GM12873 (cell line): ENCODE measurements around the gene INPP5A.

Experiments
- TF ChIP-seq, protein P1 (sequence below): IDR thresholded peaks from 2 replicates; pipeline ENCODE4 v1.5.1; 2012; ENCODE audit warnings: low read depth, mild to moderate bottlenecking, moderate library complexity, low read length, control low read depth; ENCODE audit not compliant: insufficient read depth; ENCODE audit errors: missing control alignments

The INPP5A gene

DNA sequence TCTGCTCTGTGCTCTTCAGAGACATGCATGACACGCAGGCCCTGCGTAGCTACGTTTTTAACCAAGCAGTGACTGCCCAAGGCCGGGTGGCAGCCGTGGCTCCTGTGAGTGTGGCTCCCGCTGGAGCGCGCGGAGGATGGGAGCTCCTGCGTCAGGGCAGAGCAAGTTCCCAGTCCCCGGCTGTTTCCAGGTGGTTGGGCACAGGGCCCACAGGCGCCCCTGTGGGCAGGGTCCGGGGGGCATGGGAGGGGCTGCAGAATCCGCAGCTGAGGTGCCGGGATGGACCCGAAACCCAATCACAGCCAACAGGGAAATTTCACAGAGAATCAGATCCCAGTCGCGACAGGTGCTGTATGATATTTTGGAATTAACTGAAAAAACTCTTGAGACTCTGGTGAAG is 238.6 kb downstream of the INPP5A start:
- TF ChIP-seq, protein P1, sequence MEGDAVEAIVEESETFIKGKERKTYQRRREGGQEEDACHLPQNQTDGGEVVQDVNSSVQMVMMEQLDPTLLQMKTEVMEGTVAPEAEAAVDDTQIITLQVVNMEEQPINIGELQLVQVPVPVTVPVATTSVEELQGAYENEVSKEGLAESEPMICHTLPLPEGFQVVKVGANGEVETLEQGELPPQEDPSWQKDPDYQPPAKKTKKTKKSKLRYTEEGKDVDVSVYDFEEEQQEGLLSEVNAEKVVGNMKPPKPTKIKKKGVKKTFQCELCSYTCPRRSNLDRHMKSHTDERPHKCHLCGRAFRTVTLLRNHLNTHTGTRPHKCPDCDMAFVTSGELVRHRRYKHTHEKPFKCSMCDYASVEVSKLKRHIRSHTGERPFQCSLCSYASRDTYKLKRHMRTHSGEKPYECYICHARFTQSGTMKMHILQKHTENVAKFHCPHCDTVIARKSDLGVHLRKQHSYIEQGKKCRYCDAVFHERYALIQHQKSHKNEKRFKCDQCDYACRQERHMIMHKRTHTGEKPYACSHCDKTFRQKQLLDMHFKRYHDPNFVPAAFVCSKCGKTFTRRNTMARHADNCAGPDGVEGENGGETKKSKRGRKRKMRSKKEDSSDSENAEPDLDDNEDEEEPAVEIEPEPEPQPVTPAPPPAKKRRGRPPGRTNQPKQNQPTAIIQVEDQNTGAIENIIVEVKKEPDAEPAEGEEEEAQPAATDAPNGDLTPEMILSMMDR, result no peak

DNA sequence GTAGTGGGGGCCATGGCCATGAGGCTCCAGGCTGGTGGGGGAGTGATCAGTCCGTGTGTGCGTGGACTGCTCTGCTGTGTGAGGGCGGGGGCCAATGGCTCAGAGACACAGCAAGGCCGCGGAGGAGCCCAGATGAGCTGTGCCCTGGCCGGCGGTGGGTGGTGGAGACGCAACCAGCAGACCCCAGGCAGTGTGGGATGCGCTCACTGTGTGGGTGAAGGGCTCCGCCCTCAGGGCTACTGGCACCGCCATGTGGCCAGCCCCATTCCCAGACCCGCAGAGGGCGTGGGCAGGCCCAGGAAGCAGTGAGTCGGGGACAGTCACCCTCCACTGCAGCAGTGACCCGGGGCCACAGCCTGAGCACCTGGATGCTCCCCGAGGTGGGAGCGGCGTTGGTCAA is 239.2 kb downstream of the INPP5A start:
- TF ChIP-seq, protein P1, result no peak

DNA sequence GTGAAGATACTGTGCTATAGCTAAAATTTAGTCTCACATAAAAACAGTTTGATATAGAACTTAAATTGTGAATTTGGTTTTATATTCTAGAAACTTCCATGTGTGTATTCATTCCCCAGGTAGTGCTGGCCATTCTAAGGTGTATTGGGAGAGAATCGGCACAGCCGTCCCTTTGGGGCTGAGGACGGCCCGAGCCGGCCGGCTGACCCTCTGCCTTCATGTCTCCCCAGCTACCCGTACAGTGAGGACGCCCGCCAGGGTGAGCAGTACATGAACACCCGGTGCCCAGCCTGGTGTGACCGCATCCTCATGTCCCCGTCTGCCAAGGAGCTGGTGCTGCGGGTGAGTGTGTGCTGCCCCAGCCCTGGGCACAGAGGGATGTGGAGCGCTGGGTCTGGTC is 239.9 kb downstream of the INPP5A start:
- TF ChIP-seq, protein P1, result no peak

DNA sequence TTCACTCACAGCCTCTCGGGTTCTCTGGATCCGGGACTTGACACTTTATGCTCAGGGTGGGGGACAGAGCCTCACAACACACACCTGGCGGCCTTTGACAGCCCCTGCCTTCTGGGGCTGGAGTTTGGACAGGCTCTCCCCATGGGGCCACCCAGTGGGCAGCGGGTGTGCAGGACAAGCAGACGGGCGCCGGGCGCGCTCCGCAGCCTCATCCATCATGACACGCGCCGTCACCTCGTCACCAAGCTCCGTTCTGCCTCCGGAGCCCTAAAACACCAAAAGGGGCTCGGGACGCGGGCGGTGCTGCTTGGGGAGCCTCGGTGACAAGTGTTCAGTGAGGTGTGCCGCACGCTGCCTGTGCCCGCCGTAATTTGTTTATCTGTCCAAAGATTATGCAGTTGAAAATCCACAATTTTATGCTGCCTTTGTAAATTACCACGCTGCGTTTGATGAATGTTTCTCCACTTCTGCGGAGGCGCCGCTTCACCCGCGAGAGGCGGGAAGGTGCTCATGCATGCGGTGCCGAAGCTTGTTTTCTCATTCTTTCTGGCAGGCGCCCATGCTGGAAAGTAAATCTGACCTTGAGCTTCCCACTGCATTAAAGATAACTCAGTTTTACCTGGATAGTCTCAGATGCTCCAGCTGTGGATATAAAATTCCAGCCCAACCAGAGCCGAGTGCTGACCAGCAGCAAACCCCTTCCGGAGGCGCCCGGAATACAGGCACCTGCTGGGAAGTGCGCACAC is 242.1 kb downstream of the INPP5A start:
- TF ChIP-seq, protein P1, result no peak

DNA sequence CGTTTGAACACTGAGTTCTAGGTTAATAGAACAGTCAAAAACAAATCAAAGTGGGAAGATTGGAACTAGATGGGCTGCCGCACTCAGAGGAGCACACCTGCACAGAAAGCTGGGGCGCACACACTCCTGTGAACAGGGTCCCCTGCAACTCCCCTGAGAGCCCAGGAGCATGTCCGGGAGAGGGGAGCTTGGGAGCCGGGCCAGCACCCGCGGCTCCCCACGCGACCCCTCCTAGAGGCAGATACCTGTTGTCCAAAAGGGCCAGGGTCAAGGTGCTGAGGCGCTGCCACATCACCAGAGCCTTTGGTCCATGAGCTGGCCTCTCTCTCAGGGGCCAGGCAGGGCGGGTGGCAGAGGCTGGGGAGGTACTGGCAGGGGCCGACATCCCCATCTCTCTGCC is 242.8 kb downstream of the INPP5A start:
- TF ChIP-seq, protein P1, result no peak

DNA sequence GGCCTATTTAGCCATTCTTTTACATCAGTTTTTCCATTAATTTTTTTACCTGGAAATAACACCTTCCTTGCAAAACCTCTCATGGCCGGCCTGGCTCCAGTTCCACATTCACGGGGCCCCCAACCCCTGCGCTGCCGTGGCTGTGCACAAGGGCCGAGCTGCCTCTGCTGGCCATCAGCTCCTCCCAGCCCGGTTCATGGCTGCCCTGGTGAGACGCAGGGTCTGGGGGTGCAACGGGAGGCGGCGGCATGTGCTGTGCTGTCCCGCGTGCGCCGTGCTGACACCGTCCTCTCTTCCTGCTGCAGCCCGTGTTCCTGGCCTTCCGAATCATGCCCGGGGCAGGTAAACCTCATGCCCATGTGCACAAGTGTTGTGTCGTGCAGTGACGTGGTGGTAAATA is 244.0 kb downstream of the INPP5A start:
- TF ChIP-seq, protein P1, result no peak

DNA sequence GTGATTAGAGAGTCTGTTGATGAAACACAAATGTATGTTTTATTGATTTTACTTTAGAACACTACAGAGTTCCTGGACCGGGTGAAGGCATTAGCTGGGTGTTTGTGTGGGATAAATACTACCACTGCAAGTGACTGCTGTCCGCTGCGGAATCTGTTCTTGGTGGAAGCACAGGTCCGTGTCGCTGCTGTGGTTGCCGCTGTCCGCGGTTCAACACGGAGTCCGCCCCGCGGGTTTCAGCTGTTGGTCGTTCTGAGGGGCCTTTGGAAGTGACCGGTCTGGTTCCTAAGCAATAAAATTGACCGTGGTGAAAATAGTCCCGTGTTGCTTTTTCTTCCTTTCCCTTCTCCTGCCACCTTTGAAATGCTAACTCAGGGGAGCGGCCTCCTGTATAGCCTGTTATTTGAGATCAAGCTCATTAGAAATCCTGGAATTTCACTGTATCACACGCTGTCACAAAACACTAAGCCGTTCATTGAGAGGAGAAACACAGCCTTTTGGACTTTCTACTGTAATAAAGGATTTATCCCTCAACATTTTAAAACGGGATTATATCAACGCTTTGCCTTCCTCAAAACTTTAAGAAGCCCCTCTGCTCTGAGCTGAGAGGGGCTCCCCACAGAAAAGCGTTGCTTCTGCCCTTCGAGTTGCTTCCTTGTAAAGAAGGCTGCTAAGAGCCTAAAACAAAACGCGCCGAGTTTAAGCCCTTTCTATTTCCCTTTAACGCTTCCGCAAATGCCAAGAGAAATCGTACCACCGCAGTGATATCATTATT is 245.8 kb downstream of the INPP5A start:
- TF ChIP-seq, protein P1, result no peak
